ENCODE measurements around the gene EDDM3A. TPM values are rescaled to one million over a fixed set of nuclear protein-coding genes. Genes with fewer than 3 reads are reported as not detected.

Gene EDDM3A
- total and polyA plus RNA-seq, 10 of the 15 experiments (the other 5 are each of a cell fraction or from before 2014, with no cell fraction given) = not detected

DNA sequence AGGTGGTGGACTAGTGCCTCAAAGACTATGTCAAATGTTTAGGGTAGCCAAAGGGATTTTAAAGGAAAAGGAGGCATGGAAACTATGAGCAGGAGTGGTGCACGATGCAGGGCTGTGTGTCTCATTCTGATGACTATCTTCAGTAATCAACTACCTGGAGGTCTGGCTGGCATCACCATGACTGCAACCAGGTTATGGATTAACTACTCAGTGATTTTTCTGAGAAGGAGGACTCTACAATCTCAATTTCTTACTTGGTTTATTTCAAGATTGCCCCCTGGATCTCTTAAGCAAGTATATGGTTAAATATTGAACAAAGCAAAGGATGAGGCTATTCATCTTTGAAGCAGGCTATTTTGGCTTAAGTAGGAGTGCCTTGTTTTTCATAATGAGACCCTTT, 19.2 kb upstream of the EDDM3A start:
- 36% methylated on average over 1 of the region's 1 CpG for WGBS (ENCODE audit: insufficient coverage, insufficient replicate concordance, low lambda C conversion rate, missing lambda C conversion rate)
- H3K79me2 ChIP-seq (ENCODE audit: control insufficient read depth, insufficient read depth, low read length) = no peaks in the 10 kb centered on the region
- intact Hi-C loops (cut with micrococcal nuclease; ENCODE audit: unreplicated experiment) (no loop called here), in situ Hi-C loops (cut with MboI) (no loop called here)
- no peaks in the 10 kb centered on the region for H3K4me1 ChIP-seq (ENCODE audit: control insufficient read depth, insufficient read depth, low read length)
- no TSS peak for BruUV-seq (replicated peaks)
- ChIA-PET CTCF (no interaction called here), RAD21 (ENCODE audit: unreplicated experiment) (no interaction called here), POLR2A (no interaction called here), SMC1A (ENCODE audit: uncharacterized antibody, unreplicated experiment) (no interaction called here)
- no peak for DNase-seq (ENCODE audit: low read depth, low spot score)
- no peak overlapping the region for H3K27ac ChIP-seq (ENCODE audit: control insufficient read depth, insufficient read depth)
- no peak overlapping the region for H3K9ac ChIP-seq (ENCODE audit: control insufficient read depth, insufficient read depth, low read length)
- H2AFZ ChIP-seq (ENCODE audit: control insufficient read depth, low read depth, low read length) = no peak overlapping the region
- H3K36me3 ChIP-seq (ENCODE audit: control insufficient read depth in 2 of 2, insufficient read depth in 2 of 2, low read length in 1 of 2) = no peaks in the 10 kb centered on the region
- ATAC-seq = no peak
- no peaks in the 10 kb centered on the region for H3K9me3 ChIP-seq (replicated peaks; ENCODE audit: control insufficient read depth, insufficient read depth, low read length)
- no peak overlapping the region for H3K4me2 ChIP-seq (ENCODE audit: control insufficient read depth, insufficient read depth)
- no peak for FAIRE-seq
- H4K20me1 ChIP-seq (ENCODE audit: control insufficient read depth, insufficient read depth) = no peaks in the 10 kb centered on the region
- TF ChIP-seq NFXL1 (IDR thresholded peaks at IDR 0.05; ENCODE audit: borderline replicate concordance) (no peak), BHLHE40 (IDR thresholded peaks at IDR 0.05; ENCODE audit: borderline replicate concordance in 1 of 2, low read depth in 2 of 2, low read length in 1 of 2) (no peak), RAD21 (IDR thresholded peaks at IDR 0.05; ENCODE audit: insufficient read depth, low read depth, low read length) (no peak), ZBED1 (IDR thresholded peaks at IDR 0.05; ENCODE audit: borderline replicate concordance) (no peak), CBX3 (IDR thresholded peaks at IDR 0.05; ENCODE audit: borderline replicate concordance, low read depth) (no peak)
- TF ChIP-seq, protein P1, sequence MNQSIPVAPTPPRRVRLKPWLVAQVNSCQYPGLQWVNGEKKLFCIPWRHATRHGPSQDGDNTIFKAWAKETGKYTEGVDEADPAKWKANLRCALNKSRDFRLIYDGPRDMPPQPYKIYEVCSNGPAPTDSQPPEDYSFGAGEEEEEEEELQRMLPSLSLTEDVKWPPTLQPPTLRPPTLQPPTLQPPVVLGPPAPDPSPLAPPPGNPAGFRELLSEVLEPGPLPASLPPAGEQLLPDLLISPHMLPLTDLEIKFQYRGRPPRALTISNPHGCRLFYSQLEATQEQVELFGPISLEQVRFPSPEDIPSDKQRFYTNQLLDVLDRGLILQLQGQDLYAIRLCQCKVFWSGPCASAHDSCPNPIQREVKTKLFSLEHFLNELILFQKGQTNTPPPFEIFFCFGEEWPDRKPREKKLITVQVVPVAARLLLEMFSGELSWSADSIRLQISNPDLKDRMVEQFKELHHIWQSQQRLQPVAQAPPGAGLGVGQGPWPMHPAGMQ (IDR thresholded peaks at IDR 0.05; ENCODE audit: borderline replicate concordance) = no peak
- TF ChIP-seq, protein P2, sequence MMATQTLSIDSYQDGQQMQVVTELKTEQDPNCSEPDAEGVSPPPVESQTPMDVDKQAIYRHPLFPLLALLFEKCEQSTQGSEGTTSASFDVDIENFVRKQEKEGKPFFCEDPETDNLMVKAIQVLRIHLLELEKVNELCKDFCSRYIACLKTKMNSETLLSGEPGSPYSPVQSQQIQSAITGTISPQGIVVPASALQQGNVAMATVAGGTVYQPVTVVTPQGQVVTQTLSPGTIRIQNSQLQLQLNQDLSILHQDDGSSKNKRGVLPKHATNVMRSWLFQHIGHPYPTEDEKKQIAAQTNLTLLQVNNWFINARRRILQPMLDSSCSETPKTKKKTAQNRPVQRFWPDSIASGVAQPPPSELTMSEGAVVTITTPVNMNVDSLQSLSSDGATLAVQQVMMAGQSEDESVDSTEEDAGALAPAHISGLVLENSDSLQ (IDR thresholded peaks at IDR 0.05) = no peak
- H3K4me3 ChIP-seq = no peak overlapping the region
- H3K27me3 ChIP-seq (replicated peaks in 1 of 2; ENCODE audit: control insufficient read depth in 2 of 2, insufficient read depth in 2 of 2, low read length in 1 of 2) = peaks cover 5 to 9% of the 10 kb centered on the region in 2 experiments; a peak in 3 of 4 replicates

All from GM12878 (cell line).